Dermis microvascular lymphatic vessel endothelial cell (primary cell): ENCODE data around the gene SIX3. TPM values are rescaled to one million over a fixed set of nuclear protein-coding genes. Genes with fewer than 3 reads are reported as not detected.
A peak's percentile ranks its signal among the peaks of the same experiment; 100 is the strongest.

Experiments used
- DNase-seq, 2 donors: peaks; one replicate each; pipeline versions ENCODE4 v3.0.0 to v3.0.0-alpha.2; 2010; ENCODE audit warnings: low read depth in 2 of 2
- total RNA-seq: library from RNA; depleted of rRNA; stranded (reverse); fragments of >200 nt; gene quantifications from 2 replicates; pipeline ENCODE4 v1.2.1, GENCODE V29; 2014

The SIX3 gene
- total RNA-seq, 1 donor from 2014 or later, result not detected

DNA sequence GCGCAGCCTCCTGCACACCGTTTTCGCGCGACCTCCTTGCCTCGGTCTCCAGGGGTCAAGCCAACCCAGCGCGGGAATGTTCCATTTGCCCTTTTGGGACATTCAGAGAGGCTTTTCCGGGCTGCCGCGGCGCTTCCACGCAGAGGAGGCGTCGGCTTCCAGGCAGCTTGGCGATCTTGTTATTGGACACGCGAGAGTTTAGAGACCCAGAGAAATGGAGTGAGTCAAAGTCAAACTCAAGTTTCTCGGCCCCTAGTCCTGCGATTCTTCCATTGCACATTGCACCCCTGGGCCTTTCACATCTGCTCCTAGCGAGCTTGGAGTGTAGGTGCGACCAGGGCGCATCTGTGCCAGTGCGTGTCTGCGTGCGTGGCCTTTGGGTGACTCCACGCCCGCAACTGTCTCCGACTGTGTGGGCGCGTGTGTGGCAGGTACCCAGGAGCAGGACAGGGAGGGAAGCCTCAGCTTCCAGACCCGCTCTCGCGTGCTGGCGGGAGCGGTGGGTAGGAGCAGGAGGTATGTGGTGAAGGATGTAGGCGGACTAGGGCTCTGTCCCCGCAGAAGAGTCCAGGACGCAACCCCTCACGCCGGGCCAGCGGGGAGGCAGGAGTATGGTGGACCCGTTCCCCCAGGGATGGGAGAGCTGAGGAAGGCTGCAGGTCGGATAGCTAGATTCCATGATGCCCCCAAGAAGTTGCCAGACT, 13.5 kb downstream of the SIX3 start:
- no peak for DNase-seq

DNA sequence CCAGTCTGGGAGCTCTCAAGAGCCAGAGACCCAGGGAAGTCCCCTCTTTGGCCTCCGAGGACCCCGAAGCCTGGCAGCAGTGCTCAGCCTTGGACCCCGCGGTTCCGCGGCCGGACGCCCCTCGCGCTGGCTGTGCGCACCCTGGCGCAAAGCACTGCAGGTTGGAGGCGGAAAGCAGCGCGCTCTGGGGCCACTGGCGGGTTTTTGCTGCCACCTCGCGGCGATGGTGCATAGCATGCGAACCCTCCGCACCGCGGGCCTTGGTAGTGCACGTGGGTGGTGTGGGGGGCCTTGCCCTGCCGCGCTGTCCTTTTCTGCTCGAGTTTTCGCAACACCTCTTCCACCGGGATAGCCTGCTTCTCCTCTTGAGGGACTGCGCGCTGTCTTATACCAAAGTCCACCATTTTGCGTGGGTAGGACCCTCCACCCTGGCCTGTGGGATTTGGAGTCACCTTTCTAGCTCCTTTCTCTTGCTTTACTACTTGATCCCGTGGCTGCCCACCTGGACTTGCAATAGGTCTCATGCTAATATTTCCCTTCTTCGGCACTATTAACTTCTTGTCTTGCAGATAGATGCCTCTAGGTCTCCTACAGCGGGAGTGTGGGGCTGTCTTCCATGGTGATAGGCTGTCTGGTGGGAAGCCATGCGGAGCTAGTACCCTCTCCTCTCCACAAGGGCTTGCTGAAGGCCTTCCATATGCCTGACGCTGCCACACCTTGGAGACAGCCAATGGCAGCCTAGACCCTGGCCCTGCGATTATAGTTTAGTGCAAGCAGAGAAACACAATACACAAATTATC, 14.3 kb downstream of the SIX3 start:
- DNase-seq, result peak; percentile 38 to 76

DNA sequence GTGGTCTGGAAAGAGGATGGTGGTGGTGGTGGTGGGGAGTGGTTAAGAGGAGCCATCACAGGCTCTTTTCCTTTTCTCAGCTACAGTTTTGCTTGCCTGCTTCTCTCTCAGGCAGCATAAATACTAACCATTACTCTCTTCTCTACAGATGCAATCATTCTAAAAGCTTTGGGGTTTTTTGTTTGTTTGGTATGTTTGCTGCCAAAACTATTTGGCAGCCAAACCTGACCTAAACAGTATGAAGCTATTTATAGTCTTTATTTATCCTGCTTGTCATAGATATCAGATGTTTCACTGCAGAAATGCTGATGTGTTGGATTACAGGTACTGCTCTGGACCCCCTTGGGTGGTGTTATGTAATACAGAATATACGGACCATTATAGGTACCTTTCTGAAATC, 15.3 kb downstream of the SIX3 start:
- DNase-seq, result no peak

DNA sequence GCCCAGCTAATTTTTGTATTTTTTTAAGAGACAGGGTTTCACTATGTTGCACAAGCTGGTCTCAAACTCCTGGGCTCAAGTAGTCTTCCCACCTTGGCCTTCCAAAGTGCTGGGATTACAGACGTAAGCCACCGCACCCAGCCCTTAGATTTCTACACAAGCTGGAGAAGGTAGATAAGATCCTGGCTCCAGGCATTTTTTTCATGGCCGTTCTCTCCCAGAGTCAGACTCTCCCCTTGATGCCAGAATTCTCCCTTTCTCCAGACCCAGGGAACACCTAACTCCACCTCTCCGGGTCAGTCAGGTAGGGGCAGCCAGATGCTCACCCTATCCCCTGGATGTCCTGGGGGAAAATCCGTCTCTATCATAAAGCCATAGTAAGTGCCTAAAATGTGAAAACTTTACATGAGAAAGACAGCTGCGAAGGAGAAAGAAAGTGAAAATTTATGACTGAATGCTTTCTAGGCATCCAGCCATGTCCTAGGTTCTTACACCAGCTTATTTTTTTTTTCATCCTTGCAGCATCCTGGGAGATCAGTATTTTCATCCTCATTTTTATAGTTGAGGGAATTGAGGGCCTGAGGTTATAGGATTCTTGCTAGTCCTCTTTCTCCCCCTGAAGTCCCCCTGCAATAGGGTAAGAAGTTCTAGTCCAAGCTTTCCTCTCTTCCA, 16.3 kb downstream of the SIX3 start:
- no peak for DNase-seq

DNA sequence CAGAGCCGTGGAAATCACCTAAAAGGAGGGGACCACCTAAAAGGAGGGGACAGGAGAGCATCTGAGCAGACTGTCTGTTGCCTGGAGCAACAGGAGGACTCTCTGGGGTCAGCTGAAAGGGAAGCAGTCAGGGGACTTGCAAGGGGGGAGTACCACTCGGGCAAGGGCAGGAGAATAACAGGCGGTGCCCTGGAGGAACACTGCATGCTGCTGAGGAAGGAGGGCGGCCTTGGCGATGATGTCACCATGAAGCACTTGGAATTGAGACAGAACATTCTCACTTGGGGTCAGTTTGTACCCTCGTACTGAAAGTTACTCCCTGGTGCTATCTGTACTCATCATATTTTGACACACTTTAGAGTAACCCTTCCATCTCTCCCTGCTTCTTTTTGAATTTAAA, 18.4 kb downstream of the SIX3 start:
- no peak for DNase-seq

DNA sequence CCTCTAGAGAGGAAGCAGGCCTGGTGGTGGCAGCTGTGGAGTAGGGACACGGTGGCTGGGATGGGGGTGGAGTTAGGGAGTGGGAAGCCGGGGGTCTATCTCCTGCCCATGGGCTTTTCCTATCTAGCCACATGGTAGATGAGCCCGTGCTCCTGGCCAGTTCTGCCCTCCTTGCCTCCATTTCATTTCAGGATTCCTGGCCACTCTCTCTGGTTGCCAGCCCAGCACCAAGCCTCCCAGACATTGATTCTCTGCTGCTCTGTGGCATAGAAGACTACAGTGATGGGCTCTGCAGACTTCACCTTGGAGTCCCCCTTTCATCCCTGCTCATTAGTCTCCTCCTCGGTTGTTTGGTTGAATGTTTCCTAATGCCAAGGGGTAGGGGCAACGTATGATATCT, 19.4 kb downstream of the SIX3 start:
- DNase-seq, result no peak

DNA sequence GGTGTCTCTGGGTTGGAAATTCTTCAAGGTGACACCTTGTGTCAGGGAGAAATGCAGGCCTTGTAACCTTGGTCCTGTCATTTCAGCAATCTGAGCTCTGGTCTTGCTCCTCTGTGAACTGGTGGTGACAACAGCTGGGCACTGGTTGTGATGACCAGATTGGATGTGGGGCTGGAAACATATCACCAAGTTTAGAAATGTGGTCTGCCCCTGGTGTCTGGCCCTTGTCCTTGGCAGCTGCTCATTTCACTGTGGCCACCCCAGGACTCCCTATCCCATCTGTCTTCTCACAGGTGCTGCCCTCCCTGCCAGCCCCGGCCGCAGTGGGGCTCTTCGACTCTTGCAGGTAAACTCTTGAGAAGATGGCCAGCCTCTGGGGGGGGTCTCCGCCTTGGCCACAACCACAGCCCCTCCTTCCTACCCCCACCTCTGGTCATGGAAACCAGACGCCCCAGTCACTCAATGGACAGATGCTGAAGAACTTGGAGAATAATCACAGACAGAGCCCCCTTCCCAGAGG, 20.7 kb downstream of the SIX3 start:
- no peak for DNase-seq

DNA sequence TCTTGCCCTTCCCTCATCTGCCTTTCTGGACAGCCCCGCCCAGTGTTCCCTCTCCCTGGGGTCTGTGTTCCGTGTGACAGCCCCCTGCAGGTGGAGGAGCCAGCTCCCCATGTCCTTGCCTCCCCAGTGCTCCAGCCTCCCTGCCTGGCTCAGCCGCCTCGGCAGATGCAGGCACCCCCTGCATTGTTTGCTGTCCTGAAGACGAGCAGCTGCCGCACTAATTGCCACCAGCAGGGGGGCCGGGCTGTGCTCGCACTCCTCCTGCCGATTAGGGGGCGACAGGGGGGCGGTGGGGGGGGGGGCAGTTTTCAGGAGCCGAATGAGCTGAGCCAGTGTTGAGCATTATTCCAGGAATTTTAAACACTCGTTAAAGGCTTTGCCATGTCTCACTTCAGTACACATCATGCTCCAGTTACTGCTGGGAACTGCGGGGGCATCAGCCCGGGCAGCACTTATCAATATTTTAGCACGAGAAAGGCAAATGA, 23.3 kb downstream of the SIX3 start:
- DNase-seq, result no peak

DNA sequence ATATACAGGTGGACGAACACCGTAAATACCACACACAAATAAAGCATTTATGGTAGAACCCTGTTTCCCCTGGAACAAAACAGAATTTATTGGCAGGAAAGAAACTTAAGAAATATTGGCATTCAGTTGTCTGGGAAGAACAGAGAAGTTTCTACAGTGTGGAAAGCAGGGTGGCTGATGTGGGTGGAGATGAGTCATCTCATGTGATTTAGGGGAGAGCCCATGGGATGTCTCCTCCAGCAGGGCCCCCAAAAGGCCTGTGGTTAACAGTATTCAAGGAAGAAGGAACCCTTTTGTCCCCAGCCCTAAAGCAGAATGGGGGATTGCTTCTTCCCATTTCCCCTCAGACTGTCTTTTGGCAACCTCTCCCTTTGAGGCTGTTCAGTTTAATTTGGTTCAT, 24.2 kb downstream of the SIX3 start:
- no peak for DNase-seq

DNA sequence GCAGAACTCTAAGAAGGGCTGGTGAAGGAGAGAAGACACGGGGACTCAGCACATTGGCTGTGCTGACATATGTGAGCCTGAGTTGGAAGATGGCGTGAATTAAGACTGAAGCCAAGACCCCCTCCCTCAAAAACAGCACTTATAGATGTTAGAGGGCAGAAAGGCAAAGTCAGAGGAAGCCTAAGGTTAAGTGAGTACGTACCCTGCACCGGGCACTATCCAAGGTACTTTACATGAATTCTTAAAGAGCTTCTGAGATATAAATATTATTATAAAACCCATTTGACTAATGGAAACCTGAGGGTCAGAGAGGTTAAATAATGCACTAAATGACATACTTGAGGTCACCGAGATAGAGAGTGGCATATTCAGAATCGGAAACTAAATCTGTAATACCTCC, 25.6 kb downstream of the SIX3 start:
- DNase-seq, result no peak

DNA sequence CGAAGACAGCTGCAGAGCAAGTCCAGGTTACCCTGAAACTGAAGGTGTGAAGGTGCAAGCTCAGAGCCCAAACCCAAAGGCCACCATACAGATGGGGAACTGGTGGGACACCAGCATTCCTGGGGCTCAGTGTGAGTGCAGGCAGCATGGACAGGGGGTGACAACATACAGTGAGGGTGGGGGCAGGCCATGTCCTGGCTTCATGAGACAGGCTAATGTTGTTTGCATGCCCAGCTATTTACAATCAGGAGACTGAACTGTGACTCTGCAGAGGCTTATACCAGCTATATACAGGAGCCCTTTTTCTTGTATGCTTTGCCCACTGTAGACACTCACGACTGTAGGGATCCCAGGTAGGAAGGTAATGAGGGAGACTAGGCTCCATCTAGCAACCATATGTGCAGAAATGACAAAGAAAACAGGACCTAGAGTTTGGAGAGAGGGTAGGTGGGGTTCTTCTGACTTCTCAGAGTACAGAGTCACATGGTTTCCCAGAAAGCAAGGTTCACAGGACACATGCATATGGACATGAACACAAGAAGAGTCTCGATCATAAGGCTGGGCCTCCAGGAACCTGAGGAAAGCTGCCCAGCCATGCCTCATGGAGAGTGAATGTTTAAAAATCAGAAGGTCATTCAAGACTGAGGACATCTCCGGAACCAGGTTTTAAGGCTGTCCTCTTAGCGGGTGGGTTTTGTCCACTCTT, 26.4 kb downstream of the SIX3 start:
- DNase-seq, result no peak

DNA sequence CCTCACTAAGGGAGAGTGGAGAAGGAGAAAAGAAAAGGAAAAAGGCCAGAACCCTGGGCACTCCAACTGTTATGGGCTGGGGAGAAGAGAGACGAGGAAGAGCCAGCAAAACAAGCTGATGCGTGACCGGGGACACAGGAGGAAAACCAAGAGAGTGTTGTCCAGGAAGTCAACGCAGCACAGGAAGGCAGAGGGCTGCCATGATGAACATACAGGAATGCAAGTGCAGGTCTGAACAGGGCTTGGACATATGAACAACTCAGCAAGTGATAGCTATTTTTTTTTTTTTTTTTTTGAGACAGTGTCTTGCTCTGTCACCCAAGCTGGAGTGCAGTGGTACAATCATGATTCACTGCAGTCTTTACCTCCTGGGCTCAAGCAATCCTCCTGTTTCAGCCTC, 28.4 kb downstream of the SIX3 start:
- no peak for DNase-seq

DNA sequence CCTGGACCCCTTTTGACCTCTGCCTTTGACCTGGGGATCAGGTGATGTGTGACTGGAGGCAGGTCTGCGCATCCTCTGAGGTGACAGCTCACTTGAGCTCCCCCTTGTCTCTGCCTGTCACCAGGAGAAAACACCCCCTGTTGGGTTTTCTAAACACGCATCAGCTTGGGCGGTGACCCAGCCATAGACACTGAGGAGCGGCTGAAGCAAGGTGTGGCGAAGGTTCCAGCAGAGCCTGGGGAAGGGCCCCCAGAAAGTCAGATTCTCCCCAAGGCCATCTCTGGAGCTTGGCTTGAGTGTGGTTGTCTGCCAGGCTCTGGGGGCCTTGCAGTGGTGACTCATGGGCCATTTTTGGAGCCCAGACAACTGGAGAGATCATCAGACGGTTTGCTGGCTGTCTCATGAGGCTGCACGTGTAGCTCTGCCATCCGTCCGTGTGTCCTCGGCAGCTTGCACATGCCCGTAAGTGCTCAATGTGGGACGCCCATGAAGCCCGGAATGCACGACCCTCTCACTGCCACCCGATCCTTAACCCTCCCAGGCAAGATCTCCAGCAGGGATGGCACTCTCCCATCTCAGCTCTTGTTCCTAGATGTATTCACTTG, 29.4 kb downstream of the SIX3 start:
- DNase-seq, result no peak

DNA sequence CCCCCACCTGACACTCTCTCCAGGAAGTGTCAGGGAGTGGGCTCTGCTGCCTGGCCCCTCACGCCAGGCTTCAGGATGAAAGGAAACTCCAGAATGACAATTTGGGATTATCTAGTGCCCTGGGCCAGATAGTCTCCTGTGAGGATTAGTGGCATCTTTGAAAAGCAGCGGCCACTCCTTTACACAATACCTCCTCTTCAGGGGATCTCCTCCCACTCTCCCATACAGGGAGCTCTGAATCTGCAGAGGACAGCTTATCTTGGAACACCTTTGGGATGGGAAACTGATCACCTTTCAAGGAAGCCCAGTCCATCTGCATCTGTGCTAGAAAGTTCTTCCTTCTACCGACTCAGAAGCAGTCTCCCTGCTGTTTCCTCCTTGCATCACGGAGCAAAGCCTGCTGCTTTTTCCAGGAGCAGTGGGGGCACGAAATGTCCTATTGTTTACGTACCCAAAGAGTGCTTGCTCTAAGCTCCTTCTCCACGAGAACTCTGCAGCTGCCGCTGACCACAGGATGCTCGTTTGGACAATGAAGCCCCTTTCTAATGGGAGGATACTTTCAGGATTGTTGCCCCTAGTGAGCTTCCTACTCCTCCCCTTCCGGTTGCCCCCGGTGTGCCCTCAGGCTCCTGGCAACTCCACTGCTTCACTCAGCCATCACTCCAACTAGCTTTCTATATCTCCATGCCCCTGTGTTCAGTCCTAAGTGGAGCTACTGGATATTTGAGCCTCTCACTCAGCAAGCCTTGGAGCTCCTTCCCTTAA, 31.5 kb downstream of the SIX3 start:
- DNase-seq, result no peak

DNA sequence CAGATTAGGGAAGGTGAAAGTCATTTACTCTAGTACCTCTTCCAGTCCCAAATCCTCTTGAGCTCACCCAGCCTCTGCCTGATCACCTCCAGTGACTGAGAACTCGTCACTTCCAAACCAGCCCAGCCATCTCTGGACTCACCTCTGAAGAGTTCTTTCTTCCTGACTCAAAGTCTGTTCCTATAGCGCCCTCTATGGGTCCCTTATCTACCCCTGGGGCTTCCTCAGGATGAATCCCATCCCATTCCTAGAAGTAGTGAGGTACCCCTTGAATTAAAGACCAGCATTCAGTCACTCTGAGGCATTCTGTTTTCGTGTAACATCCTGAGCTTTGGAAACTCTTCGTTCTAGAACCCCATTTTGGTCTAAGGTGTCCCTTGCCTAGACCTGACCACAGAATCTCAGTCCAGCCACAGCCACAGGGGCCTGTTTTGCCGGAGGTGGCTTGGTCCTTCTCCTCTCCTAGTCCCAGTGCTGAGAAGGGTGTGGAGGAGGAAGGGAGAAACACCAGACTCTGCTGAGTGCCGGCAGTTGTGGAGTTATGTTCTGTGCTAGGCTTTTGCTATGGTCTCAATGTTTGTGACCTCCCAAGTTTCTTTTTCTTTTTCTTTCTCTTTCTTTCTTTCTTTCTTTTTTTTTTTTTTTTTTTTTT, 32.7 kb downstream of the SIX3 start:
- peak in 1 of 2 donors; percentile 42 for DNase-seq

DNA sequence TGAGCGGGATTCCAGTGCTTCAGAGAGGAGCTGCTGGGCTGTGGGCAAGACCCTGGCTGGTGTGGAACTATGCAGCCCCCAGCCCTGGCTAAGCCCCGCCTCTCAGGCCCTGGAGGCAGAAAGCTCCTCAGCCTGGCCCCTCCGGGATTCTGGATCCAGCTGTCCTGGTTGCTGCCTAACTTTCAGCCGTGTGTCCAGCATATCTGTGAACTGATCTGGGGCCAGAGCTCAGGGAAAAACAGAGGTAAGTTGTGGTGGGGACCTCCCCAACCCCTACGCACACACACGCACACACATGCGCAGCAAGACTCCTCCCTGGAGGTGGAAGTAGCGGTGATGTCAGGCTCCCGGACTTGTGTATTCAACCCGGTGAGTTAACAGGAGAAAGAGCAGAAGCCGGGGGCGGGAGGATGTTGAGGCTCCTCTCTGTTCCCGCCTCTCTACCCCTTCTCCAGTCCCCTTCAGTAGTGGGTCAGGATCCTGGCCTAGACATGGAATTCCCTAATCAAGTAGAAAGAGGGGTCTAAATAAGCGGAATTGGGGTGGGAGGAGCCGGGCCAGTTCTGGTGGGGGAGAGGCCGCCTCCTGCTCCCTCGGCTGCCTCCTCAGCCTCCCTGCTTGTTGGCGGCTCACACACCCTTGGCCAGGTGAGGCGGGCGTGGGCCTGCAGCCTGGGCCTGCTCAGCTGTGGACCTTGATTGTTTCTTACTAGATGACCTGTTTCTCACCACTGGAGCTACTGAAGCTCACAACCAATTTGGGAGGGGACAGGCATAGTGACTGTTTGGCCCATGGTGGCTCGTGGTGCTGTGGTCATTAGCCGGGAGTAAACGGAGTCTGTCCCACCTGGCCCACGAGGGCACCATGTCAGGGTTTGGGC, 34.3 kb downstream of the SIX3 start:
- no peak for DNase-seq

DNA sequence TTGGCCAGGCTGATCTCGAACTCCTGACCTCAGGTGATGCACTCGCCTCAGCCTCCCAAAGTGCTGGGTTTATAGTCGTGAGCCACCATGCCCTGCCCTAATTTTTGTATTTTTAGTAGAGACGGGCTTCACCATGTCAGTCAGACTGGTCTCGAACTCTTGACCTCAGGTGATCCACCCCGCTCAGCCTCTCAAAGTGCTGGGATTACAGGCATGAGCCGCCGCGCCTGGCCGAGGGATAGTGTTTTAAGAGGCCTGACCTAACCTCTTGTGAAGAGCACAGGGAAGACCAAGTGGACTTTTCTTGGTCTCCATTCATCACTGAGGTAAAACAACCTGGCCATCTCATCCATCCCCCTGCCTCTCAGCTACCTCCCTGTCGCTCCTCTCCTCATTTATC, 38.1 kb downstream of the SIX3 start:
- no peak for DNase-seq

DNA sequence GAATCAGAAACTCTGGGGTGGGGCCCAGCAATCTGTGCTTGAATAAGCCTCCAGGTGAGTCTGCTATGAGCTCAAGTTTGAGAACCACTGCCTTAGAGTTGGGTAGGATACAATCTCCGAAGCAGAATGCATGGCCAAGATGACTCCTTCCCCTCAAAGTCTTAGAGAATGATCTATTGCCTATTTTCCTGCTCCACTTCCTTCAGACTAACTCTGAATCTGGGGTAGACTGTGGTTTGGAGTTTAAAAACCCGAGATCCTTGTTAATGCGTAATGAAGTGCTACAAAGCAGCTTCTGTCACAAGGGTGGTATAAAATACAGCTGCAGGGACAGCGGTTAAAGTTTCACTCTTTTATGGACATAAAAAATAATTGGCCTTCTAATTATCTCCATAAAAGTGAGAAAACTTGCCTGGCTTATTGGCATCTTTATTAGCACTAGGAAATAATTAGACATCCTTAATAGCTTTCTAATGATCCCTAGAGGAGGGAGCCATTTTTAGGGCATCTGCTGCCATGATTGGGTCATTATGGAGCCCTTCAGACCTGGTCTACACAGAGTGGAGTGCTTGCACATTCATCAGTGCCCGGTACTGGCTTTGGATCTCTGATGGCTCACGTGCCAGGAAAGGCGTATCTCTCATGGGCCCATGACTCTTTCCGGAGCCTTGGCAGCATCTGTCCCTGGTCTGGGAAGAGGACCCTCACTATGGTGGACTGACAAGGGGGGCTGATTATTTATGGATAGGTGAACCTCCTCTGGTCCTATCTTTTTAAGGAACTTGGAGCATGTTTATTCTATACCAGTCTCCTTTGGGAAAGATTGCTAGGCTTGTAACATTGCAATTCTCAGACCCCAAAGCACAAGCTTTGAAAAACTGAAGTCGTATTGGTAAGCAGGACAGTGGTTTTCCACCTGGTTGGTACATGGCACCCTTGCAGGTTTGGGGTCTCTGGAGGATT, 39.5 kb downstream of the SIX3 start:
- DNase-seq, result no peak
